HUDEP-2 (cell line): ENCODE results near the gene LZIC.

ENCODE experiments used
- DNase-seq, 76 experiments: peaks; one replicate each; lab custom pipeline; 2025; ENCODE audit not compliant: unreplicated experiment in 76 of 76; lab: John Stamatoyannopoulos, UW

Gene LZIC

DNA sequence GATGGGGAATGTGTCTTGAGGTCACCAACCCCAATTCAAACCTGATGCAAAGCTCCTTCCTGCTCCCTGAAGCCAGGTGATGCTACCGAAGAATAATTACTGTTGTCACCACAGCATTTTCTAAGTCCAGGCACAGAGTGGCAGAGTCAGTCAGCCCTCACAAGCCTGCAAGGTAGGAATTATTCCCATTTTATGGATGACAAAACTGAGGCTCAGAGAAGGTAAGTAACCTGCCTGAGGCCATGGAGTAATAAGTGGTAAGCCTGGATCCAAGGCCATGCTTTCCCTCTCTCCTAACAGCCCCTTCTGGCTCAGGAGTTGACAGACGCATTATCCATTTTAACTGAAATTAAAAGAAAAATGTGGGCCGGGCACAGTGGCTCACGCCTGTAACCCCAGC, 56.1 kb downstream of the LZIC start:
- DNase-seq, result no peak

DNA sequence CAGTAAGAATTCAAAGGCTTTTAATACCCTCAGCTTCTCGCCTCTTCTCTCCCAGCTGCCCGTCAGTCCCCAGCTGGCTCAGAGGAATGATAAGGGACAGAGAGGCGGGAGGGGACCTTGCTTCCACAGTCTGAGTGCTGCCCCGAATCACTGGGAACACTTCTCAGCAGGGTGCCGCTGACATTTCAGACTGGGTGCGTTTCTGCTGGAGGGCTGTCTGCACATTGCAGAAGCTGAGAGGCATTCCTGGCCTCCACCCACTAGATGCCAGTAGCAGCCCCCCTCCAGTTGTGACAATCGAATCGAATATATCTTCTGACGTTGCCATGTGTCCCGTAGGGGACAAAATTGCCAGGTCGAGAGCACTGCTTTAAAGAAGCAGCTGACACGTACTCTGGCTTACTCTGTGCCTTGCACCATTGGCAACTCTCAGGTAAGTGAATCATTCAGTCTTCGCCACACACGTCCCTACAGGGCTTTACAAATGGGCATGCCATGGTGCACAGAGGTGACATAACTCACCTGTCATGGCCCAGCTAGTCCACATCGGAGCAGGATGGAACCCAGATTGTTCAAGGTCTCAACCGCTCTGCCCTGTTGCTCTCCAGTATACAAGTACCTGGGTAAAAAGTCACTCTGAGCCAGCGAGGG, 57.0 kb downstream of the LZIC start:
- no peak for DNase-seq

DNA sequence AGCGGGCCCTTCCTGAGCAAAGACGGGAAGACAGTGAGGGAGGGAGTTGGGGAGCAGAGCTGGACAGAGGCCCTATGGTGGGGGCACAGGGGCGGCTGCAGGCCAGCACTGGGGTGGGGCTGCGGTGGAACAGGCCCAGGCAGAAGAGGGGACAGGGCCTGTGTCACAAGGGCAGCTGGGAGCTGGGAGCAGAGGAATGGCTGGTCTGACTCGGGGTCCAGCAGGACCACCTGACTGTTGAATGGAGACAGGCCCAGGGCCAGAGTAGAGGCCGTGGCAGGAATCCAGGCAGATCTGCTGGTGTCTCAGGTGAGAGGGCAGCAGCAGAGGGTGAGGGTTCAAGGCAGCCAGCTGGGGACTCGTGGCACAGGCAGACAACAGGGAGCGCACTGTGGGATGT, 58.4 kb downstream of the LZIC start:
- DNase-seq, result no peak

DNA sequence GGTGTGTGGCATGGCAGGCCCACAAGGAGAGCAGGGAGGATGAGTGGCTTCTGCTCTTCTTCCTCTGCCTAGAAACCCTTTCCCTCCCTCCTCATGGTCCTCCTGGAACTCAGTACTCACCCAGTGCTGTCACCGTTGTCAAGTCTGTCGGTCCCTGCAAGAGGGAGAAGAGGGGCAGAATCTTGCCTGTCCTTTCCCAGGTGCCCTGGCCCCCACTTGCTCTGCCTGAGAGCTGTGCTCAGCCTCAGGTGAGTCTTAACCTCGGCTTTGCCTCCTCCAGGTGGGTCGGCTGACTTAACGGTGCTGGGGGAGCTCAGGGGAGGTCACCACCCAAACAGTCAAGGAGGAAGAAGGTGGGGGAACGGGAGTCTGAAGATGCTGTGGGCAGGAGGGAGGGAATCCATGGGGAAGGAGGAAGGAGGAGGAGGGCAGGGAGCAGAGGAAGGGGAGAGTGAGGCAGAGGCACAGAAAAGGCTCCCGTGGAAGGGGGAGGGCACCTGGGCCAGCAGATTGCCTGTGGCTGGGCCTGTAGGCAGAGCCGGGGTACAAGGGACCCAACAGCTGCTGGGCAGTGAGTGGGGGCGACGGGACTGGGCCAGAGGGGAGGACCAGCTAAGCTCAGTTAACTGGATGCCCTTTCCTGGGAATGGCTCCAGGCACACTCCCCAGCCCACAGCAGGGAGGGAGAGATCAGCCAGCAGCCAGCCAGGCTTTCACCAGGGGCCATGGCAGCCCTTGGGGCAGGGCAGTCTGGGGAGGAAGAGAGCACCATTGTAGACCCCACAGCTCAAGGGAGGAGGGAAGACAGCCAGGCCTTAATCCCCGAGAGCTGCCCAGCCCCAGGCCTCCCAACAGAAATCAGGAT, 59.4 kb downstream of the LZIC start:
- DNase-seq, result no peak

DNA sequence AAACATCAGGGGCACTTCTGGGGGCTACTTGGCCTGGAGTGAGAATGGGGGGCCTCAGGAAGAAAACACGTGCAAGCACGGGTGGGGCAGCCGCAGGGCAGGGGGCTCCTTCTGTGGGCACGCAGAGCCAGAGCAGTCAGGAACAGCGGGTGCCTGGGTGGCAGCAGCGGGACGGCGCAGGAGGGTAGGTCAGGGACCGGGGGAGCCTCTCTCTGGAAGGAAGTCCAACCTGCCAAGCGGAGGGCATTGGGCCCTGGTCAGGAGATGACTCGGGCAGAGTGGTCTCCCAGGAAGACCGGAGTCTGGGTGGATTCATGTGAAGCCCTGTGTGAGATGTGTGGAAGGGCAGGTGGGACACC, 60.3 kb downstream of the LZIC start:
- no peak for DNase-seq

DNA sequence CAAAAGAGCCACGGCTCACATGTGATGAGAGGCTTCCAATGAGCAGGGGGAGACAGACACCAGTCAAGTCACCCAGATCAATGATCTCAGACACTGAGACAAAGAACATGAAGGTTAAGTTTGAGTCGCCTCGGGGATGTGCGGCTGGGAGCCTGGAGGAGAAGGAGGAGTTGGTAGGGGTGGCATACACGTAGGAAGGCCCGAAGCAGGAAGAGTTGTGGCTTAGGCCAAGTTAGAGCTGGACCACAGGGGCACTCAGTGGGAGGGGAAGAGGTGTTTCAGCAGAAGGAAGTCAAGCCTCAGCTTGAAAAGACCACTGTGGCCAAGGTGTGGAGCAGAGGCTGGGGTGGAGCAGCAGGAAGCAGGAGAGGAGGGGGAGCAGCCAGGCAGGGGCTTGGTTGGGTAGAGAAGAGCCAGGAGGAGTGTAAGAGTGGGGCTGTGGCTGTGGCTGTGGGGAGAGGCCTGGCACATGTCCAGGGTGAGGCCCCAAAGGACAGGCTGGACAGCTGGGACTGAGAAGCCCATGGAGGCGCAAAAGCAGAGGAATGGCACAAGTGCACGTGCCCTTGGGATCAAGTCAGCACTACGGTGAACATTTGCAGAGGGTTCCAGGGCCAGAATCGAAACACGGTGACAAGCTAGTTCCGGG, 60.8 kb downstream of the LZIC start:
- DNase-seq, result no peak

DNA sequence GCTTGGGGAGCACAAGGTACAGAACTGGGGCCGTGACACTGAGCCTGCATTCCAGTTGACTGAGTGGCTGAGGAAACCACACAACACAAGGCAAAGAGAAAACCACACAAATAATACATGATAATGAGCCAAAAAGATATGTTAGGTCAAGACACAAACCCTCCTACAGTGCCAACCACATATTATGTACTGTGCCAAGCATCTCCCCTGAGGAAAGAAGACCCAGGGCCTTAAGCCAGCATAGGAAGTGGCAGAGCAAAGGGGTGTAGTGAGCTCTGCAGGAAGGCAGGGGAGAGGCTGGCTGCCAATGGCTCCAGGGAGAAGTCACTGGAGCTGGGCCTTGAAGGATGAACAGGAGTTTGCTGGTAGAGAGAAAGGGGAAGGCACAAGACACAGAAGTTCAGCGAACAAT, 61.3 kb downstream of the LZIC start:
- DNase-seq, result no peak
